WTC11 (cell line): ENCODE data around the gene FMNL2. TPM values are rescaled to one million over a fixed set of nuclear protein-coding genes. Genes with fewer than 3 reads are reported as not detected.

Experiments used
- ATAC-seq: fragments of 200-7000 bp; cut with Tn5 transposase; 2 replicates; pipeline ENCODE4 v1.10.0; 2021; ENCODE audit warnings: mild to moderate bottlenecking, moderate library complexity
- CTCF ChIA-PET: fragments of 300-600 bp; sonication (Branson Sonifier 250); formaldehyde crosslinking; loops from one replicate; lab custom pipeline; 2021; ENCODE audit warnings: antibody characterized with exemption; lab: Charles Lee
- POLR2A ChIA-PET: fragments of 350-600 bp; sonication (Branson Sonifier 250); formaldehyde crosslinking; loops from one replicate; lab custom pipeline; 2021; ENCODE audit warnings: antibody characterized with exemption; lab: Charles Lee
- DNase-seq: peaks from one replicate; pipeline ENCODE4 v3.0.0; 2021; ENCODE audit warnings: low spot score
- H3K27ac Mint-ChIP-seq: 2 replicates; pipeline ENCODE4 v1.8.0; 2021; ENCODE audit warnings: mixed read lengths
- H3K27me3 Mint-ChIP-seq: 2 replicates; pipeline ENCODE4 v1.8.0; 2021; ENCODE audit warnings: low read depth, mild to moderate bottlenecking, moderate library complexity, mixed read lengths
- H3K36me3 Mint-ChIP-seq: 2 replicates; pipeline ENCODE4 v1.8.0; 2021; ENCODE audit warnings: mixed read lengths
- H3K4me1 Mint-ChIP-seq: 2 replicates; pipeline ENCODE4 v1.8.0; 2022; ENCODE audit warnings: mixed read lengths
- H3K4me3 Mint-ChIP-seq: 2 replicates; pipeline ENCODE4 v1.8.0; 2021; ENCODE audit warnings: mild to moderate bottlenecking, moderate library complexity, mixed read lengths
- H3K9me3 Mint-ChIP-seq: 2 replicates; pipeline ENCODE4 v1.8.0; 2021; ENCODE audit warnings: mixed read lengths
- CREB1 ChIP-seq: sonication (generic); formaldehyde crosslinking; IDR thresholded peaks from 2 replicates; pipeline ENCODE4 v1.8.0; 2023; ENCODE audit warnings: mild to moderate bottlenecking, missing genetic modification reagents
- EMX1 ChIP-seq: fragments of 250-450 bp; sonication (Bioruptor Pico); IDR thresholded peaks from 2 replicates; pipeline ENCODE4 v1.8.0; 2021; ENCODE audit warnings: mild to moderate bottlenecking
- ESRRA ChIP-seq: sonication (generic); formaldehyde crosslinking; IDR thresholded peaks from 2 replicates; pipeline ENCODE4 v1.8.1; 2022; ENCODE audit warnings: mild to moderate bottlenecking, missing genetic modification reagents, borderline replicate concordance
- GRHL2 ChIP-seq: fragments of 250-450 bp; sonication (Bioruptor Pico); IDR thresholded peaks from 2 replicates; pipeline ENCODE4 v1.8.0; 2022; ENCODE audit warnings: mild to moderate bottlenecking, moderate library complexity; ENCODE audit not compliant: insufficient replicate concordance, severe bottlenecking
- MLX ChIP-seq: sonication (generic); formaldehyde crosslinking; IDR thresholded peaks from 2 replicates; pipeline ENCODE4 v1.8.1; 2023; ENCODE audit warnings: mild to moderate bottlenecking, missing genetic modification reagents, moderate library complexity
- NFE2L1 ChIP-seq: sonication (generic); formaldehyde crosslinking; IDR thresholded peaks from 2 replicates; pipeline ENCODE4 v1.8.1; 2023; ENCODE audit warnings: missing genetic modification reagents
- OVOL2 ChIP-seq: fragments of 250-450 bp; sonication (Bioruptor Pico); IDR thresholded peaks from 2 replicates; pipeline ENCODE4 v1.9.0; 2021; ENCODE audit warnings: mild to moderate bottlenecking, borderline replicate concordance
- RORB ChIP-seq: fragments of 250-450 bp; sonication (Bioruptor Pico); IDR thresholded peaks from 2 replicates; pipeline ENCODE4 v1.9.0; 2021; ENCODE audit warnings: mild to moderate bottlenecking
- SOX15 ChIP-seq: fragments of 250-450 bp; sonication (Bioruptor Pico); IDR thresholded peaks from 2 replicates; pipeline ENCODE4 v1.9.0; 2021; ENCODE audit warnings: mild to moderate bottlenecking
- TP53 ChIP-seq: sonication (generic); formaldehyde crosslinking; IDR thresholded peaks from 2 replicates; pipeline ENCODE4 v1.8.1; 2023; ENCODE audit warnings: mild to moderate bottlenecking, missing genetic modification reagents
- ZNF138 ChIP-seq: sonication (generic); formaldehyde crosslinking; conservative IDR thresholded peaks from 2 replicates; pipeline ENCODE4 v1.8.1; 2022; ENCODE audit warnings: mild to moderate bottlenecking, moderate library complexity, missing genetic modification reagents
- ZNF219 ChIP-seq: sonication (generic); formaldehyde crosslinking; IDR thresholded peaks from 2 replicates; pipeline ENCODE4 v1.8.0; 2023; ENCODE audit warnings: missing genetic modification reagents, mild to moderate bottlenecking, borderline replicate concordance
- ZNF396 ChIP-seq: fragments of 250-450 bp; sonication (Bioruptor Pico); IDR thresholded peaks from 2 replicates; pipeline ENCODE4 v1.8.0; 2021; ENCODE audit warnings: mild to moderate bottlenecking, moderate library complexity, borderline replicate concordance
- ZNF416 ChIP-seq: fragments of 250-450 bp; sonication (Bioruptor Pico); IDR thresholded peaks from 2 replicates; pipeline ENCODE4 v1.9.0; 2021; ENCODE audit warnings: mild to moderate bottlenecking, inconsistent platforms
- ZNF423 ChIP-seq: fragments of 250-450 bp; sonication (Bioruptor Pico); IDR thresholded peaks from 2 replicates; pipeline ENCODE4 v2.1.2; 2022; ENCODE audit warnings: mild to moderate bottlenecking, moderate library complexity
- total RNA-seq: library from RNA; stranded (reverse); gene quantifications from 3 replicates; pipeline ENCODE4 v1.2.3, GENCODE V29; 2021
- TF ChIP-seq, protein P1 (sequence below): sonication (generic); formaldehyde crosslinking; conservative IDR thresholded peaks from 2 replicates; pipeline ENCODE4 v1.8.1; 2023; ENCODE audit warnings: mild to moderate bottlenecking, low read depth, missing genetic modification reagents, moderate library complexity
- TF ChIP-seq, protein P2 (sequence below): sonication (generic); formaldehyde crosslinking; IDR thresholded peaks from 2 replicates; pipeline ENCODE4 v1.8.1; 2023; ENCODE audit warnings: mild to moderate bottlenecking, missing genetic modification reagents
- TF ChIP-seq, protein P3 (sequence below): sonication (generic); formaldehyde crosslinking; IDR thresholded peaks from 2 replicates; pipeline ENCODE4 v1.8.0; 2023; ENCODE audit warnings: missing genetic modification reagents
- TF ChIP-seq, protein P4 (sequence below): sonication (generic); formaldehyde crosslinking; IDR thresholded peaks from 2 replicates; pipeline ENCODE4 v1.8.0; 2023; ENCODE audit warnings: mild to moderate bottlenecking, missing genetic modification reagents
- TF ChIP-seq, protein P5 (sequence below): sonication (generic); formaldehyde crosslinking; IDR thresholded peaks from 2 replicates; pipeline ENCODE4 v1.8.1; 2022; ENCODE audit warnings: missing genetic modification reagents, borderline replicate concordance

Gene FMNL2
- total RNA-seq, 1 experiment from 2014 or later = 43.0 TPM

DNA sequence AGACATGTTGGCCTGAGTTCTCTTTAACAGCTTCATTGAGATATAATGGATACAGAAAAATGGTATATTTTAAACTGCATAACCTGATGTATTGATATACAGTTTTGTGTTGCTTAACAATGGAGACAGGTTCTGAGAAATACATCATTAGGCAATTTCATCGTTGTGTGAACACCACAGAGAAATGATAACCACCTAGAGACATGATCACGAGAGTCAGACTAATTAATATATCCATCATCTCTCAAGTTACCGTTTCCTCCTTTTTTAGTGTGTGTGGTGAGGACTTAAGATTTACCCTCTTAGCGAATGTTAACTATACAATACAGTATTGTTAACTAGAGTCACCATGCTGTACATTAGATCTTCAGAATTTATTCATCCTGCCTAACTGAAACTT lies 178.1 kb downstream of the FMNL2 start (continued):
- TF ChIP-seq ZNF423 (CRISPR knock-in tag) (no peak), MLX (CRISPR knock-in tag) (no peak)

DNA sequence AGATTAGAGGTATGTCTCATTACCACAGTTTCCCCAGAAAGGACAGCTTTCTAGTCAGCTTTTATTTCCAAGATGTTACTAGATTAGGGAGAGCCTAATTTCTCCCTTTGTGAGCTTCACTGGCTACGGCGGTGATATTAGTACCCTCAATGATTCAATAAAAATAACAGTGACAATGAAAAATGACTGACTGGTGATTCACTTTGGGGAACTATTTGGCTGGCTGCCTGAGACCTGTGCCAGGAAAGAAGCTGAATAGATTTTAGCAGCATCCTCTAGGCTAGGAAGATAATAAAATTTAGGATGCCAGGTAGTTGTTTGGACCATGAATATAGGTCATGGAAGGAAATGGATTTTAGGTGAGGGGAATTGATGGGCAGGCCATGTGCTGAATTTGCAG lies 178.7 kb downstream of the FMNL2 start:
- peaks cover 35% of the 10 kb centered on the region for H3K4me1 Mint-ChIP-seq
- no peaks in the 10 kb centered on the region for H3K27me3 Mint-ChIP-seq
- DNase-seq (no peak), ATAC-seq (no peak)
- POLR2A ChIA-PET = no interaction called here
- no peak overlapping the region for H3K27ac Mint-ChIP-seq
- H3K36me3 Mint-ChIP-seq = no peaks in the 10 kb centered on the region
- CTCF ChIA-PET = no interaction called here
- H3K4me3 Mint-ChIP-seq = no peak overlapping the region
- no peaks in the 10 kb centered on the region for H3K9me3 Mint-ChIP-seq
- TF ChIP-seq GRHL2 (no peak), ZNF219 (CRISPR knock-in tag) (no peak), ESRRA (CRISPR knock-in tag) (no peak), ZNF138 (CRISPR knock-in tag) (no peak), CREB1 (no peak), OVOL2 (no peak), EMX1 (CRISPR knock-in tag) (no peak), ZNF416 (CRISPR knock-in tag) (no peak), NFE2L1 (no peak), SOX15 (CRISPR knock-in tag) (no peak), TP53 (no peak), RORB (CRISPR knock-in tag) (no peak), ZNF396 (no peak)
- TF ChIP-seq, protein P1, sequence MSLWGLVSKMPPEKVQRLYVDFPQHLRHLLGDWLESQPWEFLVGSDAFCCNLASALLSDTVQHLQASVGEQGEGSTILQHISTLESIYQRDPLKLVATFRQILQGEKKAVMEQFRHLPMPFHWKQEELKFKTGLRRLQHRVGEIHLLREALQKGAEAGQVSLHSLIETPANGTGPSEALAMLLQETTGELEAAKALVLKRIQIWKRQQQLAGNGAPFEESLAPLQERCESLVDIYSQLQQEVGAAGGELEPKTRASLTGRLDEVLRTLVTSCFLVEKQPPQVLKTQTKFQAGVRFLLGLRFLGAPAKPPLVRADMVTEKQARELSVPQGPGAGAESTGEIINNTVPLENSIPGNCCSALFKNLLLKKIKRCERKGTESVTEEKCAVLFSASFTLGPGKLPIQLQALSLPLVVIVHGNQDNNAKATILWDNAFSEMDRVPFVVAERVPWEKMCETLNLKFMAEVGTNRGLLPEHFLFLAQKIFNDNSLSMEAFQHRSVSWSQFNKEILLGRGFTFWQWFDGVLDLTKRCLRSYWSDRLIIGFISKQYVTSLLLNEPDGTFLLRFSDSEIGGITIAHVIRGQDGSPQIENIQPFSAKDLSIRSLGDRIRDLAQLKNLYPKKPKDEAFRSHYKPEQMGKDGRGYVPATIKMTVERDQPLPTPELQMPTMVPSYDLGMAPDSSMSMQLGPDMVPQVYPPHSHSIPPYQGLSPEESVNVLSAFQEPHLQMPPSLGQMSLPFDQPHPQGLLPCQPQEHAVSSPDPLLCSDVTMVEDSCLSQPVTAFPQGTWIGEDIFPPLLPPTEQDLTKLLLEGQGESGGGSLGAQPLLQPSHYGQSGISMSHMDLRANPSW (CRISPR knock-in tag) = no peak
- TF ChIP-seq, protein P2, sequence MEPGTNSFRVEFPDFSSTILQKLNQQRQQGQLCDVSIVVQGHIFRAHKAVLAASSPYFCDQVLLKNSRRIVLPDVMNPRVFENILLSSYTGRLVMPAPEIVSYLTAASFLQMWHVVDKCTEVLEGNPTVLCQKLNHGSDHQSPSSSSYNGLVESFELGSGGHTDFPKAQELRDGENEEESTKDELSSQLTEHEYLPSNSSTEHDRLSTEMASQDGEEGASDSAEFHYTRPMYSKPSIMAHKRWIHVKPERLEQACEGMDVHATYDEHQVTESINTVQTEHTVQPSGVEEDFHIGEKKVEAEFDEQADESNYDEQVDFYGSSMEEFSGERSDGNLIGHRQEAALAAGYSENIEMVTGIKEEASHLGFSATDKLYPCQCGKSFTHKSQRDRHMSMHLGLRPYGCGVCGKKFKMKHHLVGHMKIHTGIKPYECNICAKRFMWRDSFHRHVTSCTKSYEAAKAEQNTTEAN = no peak
- TF ChIP-seq, protein P3, sequence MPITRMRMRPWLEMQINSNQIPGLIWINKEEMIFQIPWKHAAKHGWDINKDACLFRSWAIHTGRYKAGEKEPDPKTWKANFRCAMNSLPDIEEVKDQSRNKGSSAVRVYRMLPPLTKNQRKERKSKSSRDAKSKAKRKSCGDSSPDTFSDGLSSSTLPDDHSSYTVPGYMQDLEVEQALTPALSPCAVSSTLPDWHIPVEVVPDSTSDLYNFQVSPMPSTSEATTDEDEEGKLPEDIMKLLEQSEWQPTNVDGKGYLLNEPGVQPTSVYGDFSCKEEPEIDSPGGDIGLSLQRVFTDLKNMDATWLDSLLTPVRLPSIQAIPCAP (CRISPR knock-in tag) = no peak
- TF ChIP-seq, protein P4, sequence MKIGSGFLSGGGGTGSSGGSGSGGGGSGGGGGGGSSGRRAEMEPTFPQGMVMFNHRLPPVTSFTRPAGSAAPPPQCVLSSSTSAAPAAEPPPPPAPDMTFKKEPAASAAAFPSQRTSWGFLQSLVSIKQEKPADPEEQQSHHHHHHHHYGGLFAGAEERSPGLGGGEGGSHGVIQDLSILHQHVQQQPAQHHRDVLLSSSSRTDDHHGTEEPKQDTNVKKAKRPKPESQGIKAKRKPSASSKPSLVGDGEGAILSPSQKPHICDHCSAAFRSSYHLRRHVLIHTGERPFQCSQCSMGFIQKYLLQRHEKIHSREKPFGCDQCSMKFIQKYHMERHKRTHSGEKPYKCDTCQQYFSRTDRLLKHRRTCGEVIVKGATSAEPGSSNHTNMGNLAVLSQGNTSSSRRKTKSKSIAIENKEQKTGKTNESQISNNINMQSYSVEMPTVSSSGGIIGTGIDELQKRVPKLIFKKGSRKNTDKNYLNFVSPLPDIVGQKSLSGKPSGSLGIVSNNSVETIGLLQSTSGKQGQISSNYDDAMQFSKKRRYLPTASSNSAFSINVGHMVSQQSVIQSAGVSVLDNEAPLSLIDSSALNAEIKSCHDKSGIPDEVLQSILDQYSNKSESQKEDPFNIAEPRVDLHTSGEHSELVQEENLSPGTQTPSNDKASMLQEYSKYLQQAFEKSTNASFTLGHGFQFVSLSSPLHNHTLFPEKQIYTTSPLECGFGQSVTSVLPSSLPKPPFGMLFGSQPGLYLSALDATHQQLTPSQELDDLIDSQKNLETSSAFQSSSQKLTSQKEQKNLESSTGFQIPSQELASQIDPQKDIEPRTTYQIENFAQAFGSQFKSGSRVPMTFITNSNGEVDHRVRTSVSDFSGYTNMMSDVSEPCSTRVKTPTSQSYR (CRISPR knock-in tag) = no peak
- TF ChIP-seq, protein P5, sequence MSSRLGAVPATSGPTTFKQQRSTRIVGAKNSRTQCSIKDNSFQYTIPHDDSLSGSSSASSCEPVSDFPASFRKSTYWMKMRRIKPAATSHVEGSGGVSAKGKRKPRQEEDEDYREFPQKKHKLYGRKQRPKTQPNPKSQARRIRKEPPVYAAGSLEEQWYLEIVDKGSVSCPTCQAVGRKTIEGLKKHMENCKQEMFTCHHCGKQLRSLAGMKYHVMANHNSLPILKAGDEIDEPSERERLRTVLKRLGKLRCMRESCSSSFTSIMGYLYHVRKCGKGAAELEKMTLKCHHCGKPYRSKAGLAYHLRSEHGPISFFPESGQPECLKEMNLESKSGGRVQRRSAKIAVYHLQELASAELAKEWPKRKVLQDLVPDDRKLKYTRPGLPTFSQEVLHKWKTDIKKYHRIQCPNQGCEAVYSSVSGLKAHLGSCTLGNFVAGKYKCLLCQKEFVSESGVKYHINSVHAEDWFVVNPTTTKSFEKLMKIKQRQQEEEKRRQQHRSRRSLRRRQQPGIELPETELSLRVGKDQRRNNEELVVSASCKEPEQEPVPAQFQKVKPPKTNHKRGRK (CRISPR knock-in tag) = no peak
